ENCODE results near the gene KCNQ5.

The KCNQ5 gene

DNA sequence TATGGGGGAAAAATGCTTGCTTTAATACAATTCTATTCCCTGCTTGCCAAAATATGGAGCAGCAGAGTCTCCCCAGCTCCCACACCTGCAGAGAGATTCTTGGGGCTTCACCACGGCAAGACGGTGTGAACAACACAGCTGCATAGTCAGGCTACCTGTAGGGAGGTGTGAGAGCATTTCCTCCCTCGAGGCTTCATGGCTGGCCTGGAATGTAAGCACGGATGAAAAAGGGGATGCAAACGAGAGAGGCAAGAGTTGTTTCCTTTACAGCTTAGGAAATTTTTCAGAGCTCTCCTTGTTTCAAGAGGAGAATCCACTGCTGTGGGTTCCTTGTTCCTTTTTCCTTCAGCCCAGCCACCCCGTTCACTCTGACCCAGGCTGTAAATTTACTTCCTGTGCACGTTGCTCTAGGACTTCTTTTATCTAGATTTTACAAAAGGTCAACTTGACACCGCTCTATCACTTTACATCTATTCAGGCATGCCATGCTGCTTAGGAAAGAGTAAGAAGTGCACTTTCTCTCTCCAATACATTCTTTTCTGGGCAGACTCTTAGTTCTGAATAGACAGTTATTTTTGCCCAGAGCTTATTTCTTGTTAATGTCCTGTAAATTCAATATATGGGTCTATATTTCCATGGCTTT, 406.4 kb downstream of the KCNQ5 start:
- H3K4me1 ChIP-seq (ENCODE audit: control insufficient read depth, low read length): peaks cover 11% of the 10 kb centered on the region
- no peak overlapping the region for H3K4me3 ChIP-seq (ENCODE audit: low read length)
- TF ChIP-seq, protein P1, sequence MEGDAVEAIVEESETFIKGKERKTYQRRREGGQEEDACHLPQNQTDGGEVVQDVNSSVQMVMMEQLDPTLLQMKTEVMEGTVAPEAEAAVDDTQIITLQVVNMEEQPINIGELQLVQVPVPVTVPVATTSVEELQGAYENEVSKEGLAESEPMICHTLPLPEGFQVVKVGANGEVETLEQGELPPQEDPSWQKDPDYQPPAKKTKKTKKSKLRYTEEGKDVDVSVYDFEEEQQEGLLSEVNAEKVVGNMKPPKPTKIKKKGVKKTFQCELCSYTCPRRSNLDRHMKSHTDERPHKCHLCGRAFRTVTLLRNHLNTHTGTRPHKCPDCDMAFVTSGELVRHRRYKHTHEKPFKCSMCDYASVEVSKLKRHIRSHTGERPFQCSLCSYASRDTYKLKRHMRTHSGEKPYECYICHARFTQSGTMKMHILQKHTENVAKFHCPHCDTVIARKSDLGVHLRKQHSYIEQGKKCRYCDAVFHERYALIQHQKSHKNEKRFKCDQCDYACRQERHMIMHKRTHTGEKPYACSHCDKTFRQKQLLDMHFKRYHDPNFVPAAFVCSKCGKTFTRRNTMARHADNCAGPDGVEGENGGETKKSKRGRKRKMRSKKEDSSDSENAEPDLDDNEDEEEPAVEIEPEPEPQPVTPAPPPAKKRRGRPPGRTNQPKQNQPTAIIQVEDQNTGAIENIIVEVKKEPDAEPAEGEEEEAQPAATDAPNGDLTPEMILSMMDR (IDR thresholded peaks at IDR 0.05; ENCODE audit: low read depth, low read length, poor library complexity, severe bottlenecking): no peak
- no peak for TF ChIP-seq EZH2phosphoT487 (IDR thresholded peaks at IDR 0.05; ENCODE audit: borderline replicate concordance, low read length)
- no peaks in the 10 kb centered on the region for H4K20me1 ChIP-seq (ENCODE audit: control insufficient read depth, insufficient read depth, low read depth, low read length)
- no peaks in the 10 kb centered on the region for H3F3A ChIP-seq (ENCODE audit: control insufficient read depth, insufficient read depth)
- no peaks in the 10 kb centered on the region for H3K27me3 ChIP-seq (ENCODE audit: control insufficient read depth, low read length)
- no peak overlapping the region for H3K4me2 ChIP-seq (ENCODE audit: low read length)
- H3K27ac ChIP-seq (ENCODE audit: low read depth, low read length): no peak overlapping the region
- no peaks in the 10 kb centered on the region for H3K36me3 ChIP-seq (ENCODE audit: control insufficient read depth, low read length)
- H3K9me2 ChIP-seq (replicated peaks; ENCODE audit: control insufficient read depth, low read length): no peaks in the 10 kb centered on the region
- H3K9me3 ChIP-seq (ENCODE audit: control insufficient read depth, insufficient read depth, low read length): no peaks in the 10 kb centered on the region
- H3K79me2 ChIP-seq (ENCODE audit: control insufficient read depth, low read length): no peaks in the 10 kb centered on the region

DNA sequence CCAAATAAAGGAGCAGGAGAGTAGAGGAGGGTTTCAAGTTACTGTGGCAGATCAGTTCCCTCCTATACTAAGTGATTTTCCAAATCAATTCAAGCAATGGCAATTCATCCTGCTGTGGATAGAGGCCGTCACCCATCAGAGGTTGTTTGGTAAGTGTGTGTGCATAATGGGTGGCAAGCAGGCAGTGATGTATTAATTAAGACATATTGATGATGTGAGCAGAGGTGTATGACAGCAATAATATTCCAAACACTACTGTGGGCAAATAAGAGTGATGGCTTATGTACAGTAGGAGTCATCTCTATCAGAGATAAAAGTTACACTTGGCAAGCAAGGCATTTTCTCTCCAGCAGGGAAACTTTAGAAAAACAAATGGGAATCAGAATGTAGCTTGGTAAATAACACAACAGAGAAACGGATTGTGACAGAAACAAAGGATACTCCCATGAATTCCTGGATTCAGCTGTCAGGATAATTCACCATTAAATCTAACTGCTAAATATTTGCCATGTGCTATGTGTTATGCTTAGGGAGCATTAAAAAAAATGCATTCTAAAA, 407.1 kb downstream of the KCNQ5 start:
- Histone ChIP-seq H3K9me2 (replicated peaks; ENCODE audit: control insufficient read depth, low read length) (no peaks in the 10 kb centered on the region), H3K79me2 (ENCODE audit: control insufficient read depth, low read length) (no peaks in the 10 kb centered on the region), H3K36me3 (ENCODE audit: control insufficient read depth, low read length) (no peaks in the 10 kb centered on the region), H3K4me1 (ENCODE audit: control insufficient read depth, low read length) (peaks cover 11% of the 10 kb centered on the region), H3K27ac (ENCODE audit: low read depth, low read length) (no peak overlapping the region), H3K9me3 (ENCODE audit: control insufficient read depth, insufficient read depth, low read length) (no peaks in the 10 kb centered on the region), H3K4me3 (ENCODE audit: low read length) (no peak overlapping the region), H3K4me2 (ENCODE audit: low read length) (no peak overlapping the region), H3K27me3 (ENCODE audit: control insufficient read depth, low read length) (no peaks in the 10 kb centered on the region), H4K20me1 (ENCODE audit: control insufficient read depth, insufficient read depth, low read depth, low read length) (no peaks in the 10 kb centered on the region), H3F3A (ENCODE audit: control insufficient read depth, insufficient read depth) (no peaks in the 10 kb centered on the region)
- TF ChIP-seq, protein P1 (IDR thresholded peaks at IDR 0.05; ENCODE audit: low read depth, low read length, poor library complexity, severe bottlenecking): no peak
- no peak for TF ChIP-seq EZH2phosphoT487 (IDR thresholded peaks at IDR 0.05; ENCODE audit: borderline replicate concordance, low read length)

DNA sequence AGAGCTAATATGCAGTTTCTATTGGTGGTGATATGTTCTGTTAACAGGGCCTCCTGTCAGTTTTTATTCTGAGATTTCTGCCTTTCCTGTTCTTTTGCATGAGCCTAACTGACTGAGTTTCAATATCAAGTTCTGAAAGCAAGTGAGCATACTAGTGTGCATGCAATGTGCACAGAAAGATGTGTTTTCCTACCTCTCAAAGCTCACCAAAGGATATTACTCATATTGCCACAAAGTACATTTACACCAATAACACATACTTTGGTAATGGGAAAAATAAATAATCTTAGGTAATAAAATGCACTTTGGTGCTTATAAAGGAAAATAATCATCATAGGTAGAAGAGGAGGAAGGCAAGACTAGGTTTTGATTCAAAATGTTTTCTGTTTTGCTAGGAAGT, 408.4 kb downstream of the KCNQ5 start:
- Histone ChIP-seq H3K36me3 (ENCODE audit: control insufficient read depth, low read length) (no peaks in the 10 kb centered on the region; the same call in 1 of the 2 replicates), H3K27me3 (ENCODE audit: control insufficient read depth, low read length) (no peaks in the 10 kb centered on the region), H3K79me2 (ENCODE audit: control insufficient read depth, low read length) (no peaks in the 10 kb centered on the region), H4K20me1 (ENCODE audit: control insufficient read depth, insufficient read depth, low read depth, low read length) (no peaks in the 10 kb centered on the region), H3K27ac (ENCODE audit: low read depth, low read length) (no peak overlapping the region), H3F3A (ENCODE audit: control insufficient read depth, insufficient read depth) (no peaks in the 10 kb centered on the region), H3K4me2 (ENCODE audit: low read length) (no peak overlapping the region), H3K9me2 (replicated peaks; ENCODE audit: control insufficient read depth, low read length) (no peaks in the 10 kb centered on the region), H3K9me3 (ENCODE audit: control insufficient read depth, insufficient read depth, low read length) (no peaks in the 10 kb centered on the region), H3K4me3 (ENCODE audit: low read length) (no peak overlapping the region), H3K4me1 (ENCODE audit: control insufficient read depth, low read length) (peaks cover 11% of the 10 kb centered on the region)
- no peak for TF ChIP-seq EZH2phosphoT487 (IDR thresholded peaks at IDR 0.05; ENCODE audit: borderline replicate concordance, low read length)

Data from DOHH2 (cell line).